Dermis blood vessel endothelial cell (primary cell): ENCODE results near the gene CAPSL. TPM values are rescaled to one million over a fixed set of nuclear protein-coding genes. Genes with fewer than 3 reads are reported as not detected.
A peak's percentile ranks its signal among the peaks of the same experiment; 100 is the strongest.
"Not testable (repeated sequence)": the region's sequence is repeated elsewhere in the genome, so short reads cannot be mapped to it uniquely, and the experiment has no call there.

Experiments
- DNase-seq: peaks from one replicate; pipeline ENCODE4 v3.0.0; 2010
- total RNA-seq: library from RNA; depleted of rRNA; stranded (reverse); fragments of >200 nt; gene quantifications from 2 replicates; pipeline ENCODE4 v1.2.3, GENCODE V29; 2014

The CAPSL gene
- total RNA-seq, 1 donor from 2014 or later = not detected

- no peak for DNase-seq
Observed at GRCh38 chr5:35904443-35905132, 33.8 kb downstream of the CAPSL start.

- no peak for DNase-seq
Observed at GRCh38 chr5:35903631-35904203, 34.7 kb downstream of the CAPSL start.

GRCh38 chr5:35902046-35902672, 36.3 kb downstream of the CAPSL start:
- no peak for DNase-seq

- DNase-seq = no peak
Observed at GRCh38 chr5:35900972-35901695, 37.3 kb downstream of the CAPSL start.

- no peak for DNase-seq
Observed at GRCh38 chr5:35899800-35900199, 38.6 kb downstream of the CAPSL start.

GRCh38 chr5:35898952-35899660, 39.3 kb downstream of the CAPSL start:
- no peak for DNase-seq

- no peak for DNase-seq
Observed at GRCh38 chr5:35894131-35894530, 44.3 kb downstream of the CAPSL start.

- not testable (repeated sequence) for DNase-seq
Observed at GRCh38 chr5:35892799-35893198, 45.6 kb downstream of the CAPSL start.

- no peak for DNase-seq
Observed at GRCh38 chr5:35890021-35891020, 48.1 kb downstream of the CAPSL start.

- no peak for DNase-seq
Observed at GRCh38 chr5:35887321-35888100, 50.9 kb downstream of the CAPSL start.

- no peak for DNase-seq
Observed at GRCh38 chr5:35886381-35886780, 52.0 kb downstream of the CAPSL start.

- no peak for DNase-seq
Observed at GRCh38 chr5:35884773-35885172, 53.6 kb downstream of the CAPSL start.

GRCh38 chr5:35884191-35884769, 54.1 kb downstream of the CAPSL start:
- DNase-seq = peak; percentile 65

GRCh38 chr5:35881758-35882157, 56.7 kb downstream of the CAPSL start:
- DNase-seq = no peak

- DNase-seq = no peak
Observed at GRCh38 chr5:35880156-35880555, 58.3 kb downstream of the CAPSL start.

- no peak for DNase-seq
Observed at GRCh38 chr5:35879649-35880048, 58.8 kb downstream of the CAPSL start.

- DNase-seq = no peak
Observed at GRCh38 chr5:35879096-35879495, 59.3 kb downstream of the CAPSL start.

GRCh38 chr5:35878079-35878478, 60.3 kb downstream of the CAPSL start:
- DNase-seq = no peak

GRCh38 chr5:35877655-35878054, 60.8 kb downstream of the CAPSL start:
- no peak for DNase-seq

- no peak for DNase-seq
Observed at GRCh38 chr5:35876922-35877321, 61.5 kb downstream of the CAPSL start.
